CD8-positive, alpha-beta memory T cell (primary cell): ENCODE results near the gene ST3GAL6. TPM values are rescaled to one million over a fixed set of nuclear protein-coding genes. Genes with fewer than 3 reads are reported as not detected.

Experiments used
- CTCF ChIA-PET: fragments of 350-600 bp; sonication (Branson Sonifier 250); formaldehyde crosslinking; loops from one replicate; lab custom pipeline; 2021; ENCODE audit warnings: antibody characterized with exemption; lab: Charles Lee
- POLR2A ChIA-PET: fragments of 350-600 bp; sonication (Branson Sonifier 250); formaldehyde crosslinking; loops from one replicate; lab custom pipeline; 2021; ENCODE audit warnings: antibody characterized with exemption; lab: Charles Lee
- DNase-seq, 5 donors: peaks; one replicate each; pipeline versions ENCODE4 v3.0.0 to v3.0.0-alpha.2; 2020 to 2022; ENCODE audit warnings: mixed read lengths in 1 of 5
- H3K27ac ChIP-seq: one replicate; pipeline ENCODE4 v1.7.0; 2013; ENCODE audit warnings: low read depth, mild to moderate bottlenecking, low read length, moderate library complexity
- H3K27me3 ChIP-seq: 2 replicates; pipeline ENCODE4 v1.7.0; 2013; ENCODE audit warnings: low read length, mild to moderate bottlenecking; ENCODE audit not compliant: insufficient read depth, poor library complexity, severe bottlenecking
- H3K36me3 ChIP-seq: 2 replicates; pipeline ENCODE4 v1.7.0; 2013; ENCODE audit warnings: mild to moderate bottlenecking, low read length, moderate library complexity; ENCODE audit not compliant: insufficient read depth
- H3K4me1 ChIP-seq: 2 replicates; pipeline ENCODE4 v1.7.0; 2013; ENCODE audit warnings: mild to moderate bottlenecking, low read length, moderate library complexity; ENCODE audit not compliant: insufficient read depth
- H3K4me3 ChIP-seq: 2 replicates; pipeline ENCODE4 v1.7.0; 2013; ENCODE audit warnings: mild to moderate bottlenecking, low read length
- H3K9me3 ChIP-seq: 2 replicates; pipeline ENCODE4 v1.7.0; 2013; ENCODE audit warnings: mild to moderate bottlenecking, low read length
- H3K27ac Mint-ChIP-seq, 8 donors: one replicate each; pipeline ENCODE4 v1.8.0; 2020 to 2021; ENCODE audit warnings: mixed read lengths in 8 of 8, mild to moderate bottlenecking in 6 of 8, inconsistent platforms in 3 of 8, moderate library complexity in 3 of 8
- H3K27me3 Mint-ChIP-seq, 2 donors: one replicate each; pipeline ENCODE4 v1.8.0; 2020 to 2021; ENCODE audit warnings: mixed read lengths in 2 of 2, mild to moderate bottlenecking in 1 of 2, moderate library complexity in 1 of 2
- H3K36me3 Mint-ChIP-seq, 3 donors: one replicate each; pipeline ENCODE4 v1.8.0; 2020 to 2021; ENCODE audit warnings: mixed read lengths in 3 of 3, inconsistent platforms in 1 of 3, mild to moderate bottlenecking in 1 of 3
- H3K4me1 Mint-ChIP-seq, 3 donors: one replicate each; pipeline ENCODE4 v1.8.0; 2020 to 2021; ENCODE audit warnings: mixed read lengths in 3 of 3, inconsistent platforms in 1 of 3, mild to moderate bottlenecking in 1 of 3
- H3K4me3 Mint-ChIP-seq, 7 donors: one replicate each; pipeline ENCODE4 v1.8.0; 2020 to 2021; ENCODE audit warnings: mixed read lengths in 7 of 7, mild to moderate bottlenecking in 6 of 7, moderate library complexity in 4 of 7, inconsistent platforms in 2 of 7
- H3K9me3 Mint-ChIP-seq, 5 donors: one replicate each; pipeline ENCODE4 v1.8.0; 2020 to 2022; ENCODE audit warnings: mixed read lengths in 5 of 5, mild to moderate bottlenecking in 3 of 5, moderate library complexity in 2 of 5, inconsistent platforms in 1 of 5
- polyA plus RNA-seq: library from polyadenylated mRNA; unstranded; fragments of 300-500 nt; fragmentation: Illumina TruSeq; gene quantifications from one replicate; pipeline ENCODE4 v1.2.3, GENCODE V29; 2021
- total RNA-seq, 2 experiments: library from RNA; stranded (reverse); gene quantifications; one replicate each; pipeline ENCODE4 v1.2.3, GENCODE V29; 2021

ST3GAL6 gene
- total and polyA plus RNA-seq, 3 experiments from 2014 or later = 0.20 to 0.31 TPM; not detected in 1

GRCh38 chr3:98741121-98741716 lies 21.9 kb upstream of the ST3GAL6 start:
- Histone ChIP-seq H3K9me3 (no peaks in the 10 kb centered on the region), H3K36me3 (no peaks in the 10 kb centered on the region), H3K4me3 (no peak overlapping the region), H3K4me1 (no peaks in the 10 kb centered on the region), H3K27ac (no peak overlapping the region), H3K27me3 (no peaks in the 10 kb centered on the region)
- no peak overlapping the region for H3K27ac Mint-ChIP-seq
- no peaks in the 10 kb centered on the region for H3K4me1 Mint-ChIP-seq
- H3K36me3 Mint-ChIP-seq = no peaks in the 10 kb centered on the region
- no peak for DNase-seq
- peaks cover 10 to 30% of the 10 kb centered on the region in 2 donors for H3K27me3 Mint-ChIP-seq
- POLR2A ChIA-PET = no interaction called here
- CTCF ChIA-PET = no interaction called here
- H3K9me3 Mint-ChIP-seq = no peaks in the 10 kb centered on the region
- H3K4me3 Mint-ChIP-seq = no peak overlapping the region

GRCh38 chr3:98743071-98743470 lies 20.1 kb upstream of the ST3GAL6 start:
- Mint-ChIP-seq H3K4me1 (no peaks in the 10 kb centered on the region), H3K27ac (no peak overlapping the region), H3K27me3 (peaks cover 7 to 22% of the 10 kb centered on the region in 2 donors), H3K9me3 (no peaks in the 10 kb centered on the region), H3K36me3 (no peaks in the 10 kb centered on the region), H3K4me3 (no peak overlapping the region)
- Histone ChIP-seq H3K4me3 (no peak overlapping the region), H3K27me3 (no peaks in the 10 kb centered on the region), H3K27ac (no peak overlapping the region), H3K4me1 (no peaks in the 10 kb centered on the region), H3K36me3 (no peaks in the 10 kb centered on the region), H3K9me3 (no peaks in the 10 kb centered on the region)
- POLR2A ChIA-PET = no interaction called here
- CTCF ChIA-PET = no interaction called here
- no peak for DNase-seq

GRCh38 chr3:98744283-98744682 lies 18.9 kb upstream of the ST3GAL6 start:
- Histone ChIP-seq H3K4me3 (no peak overlapping the region), H3K27me3 (no peaks in the 10 kb centered on the region), H3K9me3 (no peaks in the 10 kb centered on the region), H3K36me3 (no peaks in the 10 kb centered on the region), H3K4me1 (no peaks in the 10 kb centered on the region), H3K27ac (no peak overlapping the region)
- Mint-ChIP-seq H3K4me3 (no peak overlapping the region), H3K27ac (no peak overlapping the region), H3K27me3 (peaks cover 7 to 14% of the 10 kb centered on the region in 2 donors), H3K9me3 (no peaks in the 10 kb centered on the region), H3K4me1 (no peaks in the 10 kb centered on the region), H3K36me3 (no peaks in the 10 kb centered on the region)
- DNase-seq = no peak
- CTCF ChIA-PET = no interaction called here
- POLR2A ChIA-PET = no interaction called here

- no peaks in the 10 kb centered on the region for H3K36me3 Mint-ChIP-seq
- no peak overlapping the region for H3K4me3 ChIP-seq
- H3K4me3 Mint-ChIP-seq = no peak overlapping the region
- H3K9me3 Mint-ChIP-seq = no peaks in the 10 kb centered on the region
- no peak overlapping the region for H3K27ac Mint-ChIP-seq
- H3K4me1 ChIP-seq = no peaks in the 10 kb centered on the region
- ChIA-PET CTCF (no interaction called here), POLR2A (no interaction called here)
- H3K9me3 ChIP-seq = no peaks in the 10 kb centered on the region
- H3K4me1 Mint-ChIP-seq = no peaks in the 10 kb centered on the region
- no peaks in the 10 kb centered on the region for H3K27me3 ChIP-seq
- no peaks in the 10 kb centered on the region for H3K36me3 ChIP-seq
- DNase-seq = no peak
- H3K27ac ChIP-seq = no peak overlapping the region
- H3K27me3 Mint-ChIP-seq = peaks cover 7 to 14% of the 10 kb centered on the region in 2 donors
Observed at GRCh38 chr3:98745718-98746117, 17.4 kb upstream of the ST3GAL6 start.

GRCh38 chr3:98746122-98746521 lies 17.0 kb upstream of the ST3GAL6 start:
- H3K9me3 ChIP-seq = no peaks in the 10 kb centered on the region
- Mint-ChIP-seq H3K4me1 (no peaks in the 10 kb centered on the region), H3K27ac (no peak overlapping the region), H3K27me3 (peaks cover 7 to 14% of the 10 kb centered on the region in 2 donors), H3K9me3 (no peaks in the 10 kb centered on the region), H3K36me3 (no peaks in the 10 kb centered on the region), H3K4me3 (no peak overlapping the region)
- CTCF ChIA-PET = no interaction called here
- no peak overlapping the region for H3K27ac ChIP-seq
- no peaks in the 10 kb centered on the region for H3K4me1 ChIP-seq
- no peaks in the 10 kb centered on the region for H3K27me3 ChIP-seq
- no peaks in the 10 kb centered on the region for H3K36me3 ChIP-seq
- POLR2A ChIA-PET = no interaction called here
- H3K4me3 ChIP-seq = no peak overlapping the region
- DNase-seq = no peak

DNA sequence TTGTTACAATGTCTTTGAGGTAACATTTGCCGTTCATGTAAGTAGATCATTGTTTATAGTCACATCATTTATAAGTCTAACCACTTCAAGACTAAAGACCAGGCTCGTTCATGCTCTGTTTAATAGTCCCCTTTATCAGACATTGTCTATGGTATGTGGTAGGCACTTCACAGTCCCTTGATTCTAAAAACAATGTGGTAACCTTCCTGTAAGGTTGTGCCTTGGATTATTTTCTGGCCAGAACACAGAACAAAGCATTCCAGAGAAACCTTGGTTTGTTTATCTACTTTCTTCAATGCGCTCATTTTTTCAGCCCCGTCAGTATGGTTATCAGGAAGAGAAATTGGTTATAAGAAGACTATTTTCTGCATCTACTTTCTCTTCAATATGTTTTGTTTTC lies 16.3 kb upstream of the ST3GAL6 start:
- no peak overlapping the region for H3K27ac ChIP-seq
- CTCF ChIA-PET = interaction anchor here (1.3 kb wide), 1 partner anchor 11 kb away, joined by 4 read pairs; no protein-coding TSS in a partner anchor
- no peaks in the 10 kb centered on the region for H3K36me3 ChIP-seq
- no peak for DNase-seq
- H3K9me3 Mint-ChIP-seq = no peaks in the 10 kb centered on the region
- peaks cover 7 to 14% of the 10 kb centered on the region in 2 donors for H3K27me3 Mint-ChIP-seq
- no peaks in the 10 kb centered on the region for H3K9me3 ChIP-seq
- no peaks in the 10 kb centered on the region for H3K4me1 ChIP-seq
- POLR2A ChIA-PET = no interaction called here
- no peak overlapping the region for H3K4me3 Mint-ChIP-seq
- no peaks in the 10 kb centered on the region for H3K27me3 ChIP-seq
- H3K4me3 ChIP-seq = no peak overlapping the region
- H3K36me3 Mint-ChIP-seq = no peaks in the 10 kb centered on the region
- no peaks in the 10 kb centered on the region for H3K4me1 Mint-ChIP-seq
- no peak overlapping the region for H3K27ac Mint-ChIP-seq

DNA sequence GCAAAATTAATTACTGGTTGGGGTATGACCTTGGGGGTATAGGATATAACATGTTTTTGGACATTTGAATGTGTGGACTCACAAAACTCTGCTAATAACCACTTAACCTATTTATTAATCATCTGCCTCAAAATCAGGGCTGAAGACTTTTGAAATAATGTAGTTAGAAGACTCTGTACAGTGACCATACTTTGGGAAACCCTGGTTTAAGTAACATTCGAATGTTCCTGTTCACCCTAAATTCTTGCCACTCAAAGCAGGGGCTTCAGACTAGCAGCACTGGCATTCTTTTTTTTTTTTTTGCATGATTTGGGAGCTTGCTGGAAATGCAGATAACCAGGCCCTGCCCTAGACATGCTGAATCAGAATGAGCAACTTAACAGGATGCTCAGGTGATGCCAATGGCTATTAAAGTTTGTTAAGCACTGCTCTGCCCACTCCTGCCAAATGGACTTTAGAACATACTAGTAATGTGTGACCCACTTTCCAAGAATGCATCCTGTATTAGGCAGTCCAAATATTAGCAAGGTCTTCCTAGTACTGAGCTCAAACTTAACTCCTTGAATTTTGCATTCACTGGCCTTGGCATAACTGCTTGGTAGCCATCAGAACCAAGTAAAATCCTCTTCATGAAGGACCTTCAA lies 12.7 kb upstream of the ST3GAL6 start:
- Mint-ChIP-seq H3K9me3 (no peaks in the 10 kb centered on the region), H3K27me3 (peaks cover 5 to 37% of the 10 kb centered on the region in 2 donors), H3K4me1 (no peaks in the 10 kb centered on the region), H3K27ac (no peak overlapping the region), H3K36me3 (no peaks in the 10 kb centered on the region), H3K4me3 (no peak overlapping the region)
- Histone ChIP-seq H3K27ac (no peak overlapping the region), H3K4me1 (no peaks in the 10 kb centered on the region), H3K27me3 (no peaks in the 10 kb centered on the region), H3K9me3 (no peaks in the 10 kb centered on the region), H3K4me3 (no peak overlapping the region), H3K36me3 (no peaks in the 10 kb centered on the region)
- no peak for DNase-seq
- ChIA-PET POLR2A (no interaction called here), CTCF (no interaction called here)

- H3K36me3 ChIP-seq = no peaks in the 10 kb centered on the region
- no peak overlapping the region for H3K4me3 ChIP-seq
- ChIA-PET CTCF (no interaction called here), POLR2A (no interaction called here)
- H3K9me3 ChIP-seq = no peaks in the 10 kb centered on the region
- H3K27ac ChIP-seq = no peak overlapping the region
- H3K36me3 Mint-ChIP-seq = no peaks in the 10 kb centered on the region
- H3K4me1 ChIP-seq = no peaks in the 10 kb centered on the region
- H3K27me3 Mint-ChIP-seq = peaks cover 3 to 28% of the 10 kb centered on the region in 2 donors
- H3K27ac Mint-ChIP-seq = no peak overlapping the region
- H3K9me3 Mint-ChIP-seq = no peaks in the 10 kb centered on the region
- no peaks in the 10 kb centered on the region for H3K4me1 Mint-ChIP-seq
- H3K27me3 ChIP-seq = no peaks in the 10 kb centered on the region
- DNase-seq = no peak
- H3K4me3 Mint-ChIP-seq = no peak overlapping the region
Observed at GRCh38 chr3:98754483-98754882, 8.7 kb upstream of the ST3GAL6 start.
